H1 (cell line): ENCODE results near the gene LCNL1. TPM values are rescaled to one million over a fixed set of nuclear protein-coding genes. Genes with fewer than 3 reads are reported as not detected.

Experiments
- CTCF ChIA-PET: fragments of 300-600 bp; sonication (Branson Sonifier 250); formaldehyde crosslinking; loops from one replicate; lab custom pipeline; 2021; ENCODE audit not compliant: partially characterized antibody; lab: Charles Lee
- POLR2A ChIA-PET: fragments of 300-600 bp; sonication (Branson Sonifier 250); formaldehyde crosslinking; loops from one replicate; lab custom pipeline; 2021; ENCODE audit warnings: inconsistent platforms; ENCODE audit not compliant: partially characterized antibody; lab: Charles Lee
- DNase-seq, 2 experiments: peaks; one replicate each; pipeline versions ENCODE4 v3.0.0 to v3.0.0-alpha.2; 2010 to 2022; ENCODE audit warnings: low spot score in 2 of 2, low read depth in 1 of 2, mixed read lengths in 1 of 2
- FAIRE-seq: peaks from 2 replicates; lab custom pipeline; 2011; peaks lifted over from hg19 to GRCh38; lab: Jason Lieb, UNC
- H2AFZ ChIP-seq: 2 replicates; pipeline ENCODE4 v1.8.1; 2012; ENCODE audit warnings: low read length, inconsistent platforms
- H2AK5ac ChIP-seq: 2 replicates; pipeline ENCODE4 v1.6.1; 2013; ENCODE audit warnings: low read depth, low read length
- H2BK120ac ChIP-seq: replicated peaks from 2 replicates; pipeline ENCODE3; 2013; ENCODE audit warnings: low read depth, low read length, inconsistent platforms
- H2BK12ac ChIP-seq: 2 replicates; pipeline ENCODE4 v1.6.1; 2013; ENCODE audit warnings: low read depth, low read length
- H2BK15ac ChIP-seq: 2 replicates; pipeline ENCODE4 v1.6.1; 2013; ENCODE audit warnings: low read length
- H2BK20ac ChIP-seq: 2 replicates; pipeline ENCODE4 v1.6.1; 2013; ENCODE audit warnings: low read length
- H2BK5ac ChIP-seq: 2 replicates; pipeline ENCODE4 v1.6.1; 2013; ENCODE audit warnings: low read depth, low read length
- H3K14ac ChIP-seq: 2 replicates; pipeline ENCODE4 v1.6.1; 2013; ENCODE audit warnings: inconsistent platforms; ENCODE audit not compliant: insufficient read length
- H3K18ac ChIP-seq: 2 replicates; pipeline ENCODE4 v1.6.1; 2013; ENCODE audit warnings: low read length; ENCODE audit errors: extremely low read depth
- H3K23ac ChIP-seq: 2 replicates; pipeline ENCODE4 v1.6.1; 2013; ENCODE audit warnings: inconsistent platforms; ENCODE audit not compliant: insufficient read length
- H3K23me2 ChIP-seq: 2 replicates; pipeline ENCODE4 v1.6.1; 2013; ENCODE audit warnings: low read depth, low read length
- H3K27ac ChIP-seq: 2 replicates; pipeline ENCODE4 v1.6.1; 2011; ENCODE audit warnings: low read depth, low read length, inconsistent platforms
- H3K27me3 ChIP-seq, 4 experiments: replicated peaks in 1 of 4; 1 replicate in 1 of 4; 2 replicates in 3 of 4; pipeline versions ENCODE4 v1.6.1 to v1.8.1; 2011 to 2013; ENCODE audit warnings: low read length in 3 of 4, mild to moderate bottlenecking in 3 of 4, inconsistent platforms in 2 of 4, mixed read lengths in 2 of 4, moderate library complexity in 1 of 4; ENCODE audit not compliant: control insufficient read depth in 3 of 4, insufficient read depth in 3 of 4; ENCODE audit errors: extremely low read depth in 1 of 4
- H3K36me3 ChIP-seq, 4 experiments: 2 replicates each; pipeline versions ENCODE4 v1.6.1 to v1.8.1; 2011 to 2013; ENCODE audit warnings: mild to moderate bottlenecking in 4 of 4, low read length in 3 of 4, moderate library complexity in 2 of 4, control low read depth in 1 of 4, inconsistent platforms in 1 of 4; ENCODE audit not compliant: insufficient read depth in 4 of 4, control insufficient read depth in 2 of 4
- H3K4ac ChIP-seq: replicated peaks from 2 replicates; pipeline ENCODE3; 2013; ENCODE audit warnings: low read length, low read depth, mixed read lengths, inconsistent platforms; ENCODE audit not compliant: insufficient read length
- H3K4me1 ChIP-seq, 4 experiments: replicated peaks in 1 of 4; 1 replicate in 1 of 4; 2 replicates in 3 of 4; pipeline versions ENCODE4 v1.6.1 to v1.8.1; 2011 to 2013; ENCODE audit warnings: low read length in 3 of 4, inconsistent platforms in 2 of 4, mixed read lengths in 1 of 4; ENCODE audit not compliant: insufficient read depth in 4 of 4, control insufficient read depth in 3 of 4
- H3K4me2 ChIP-seq, 2 experiments: 2 replicates each; pipeline versions ENCODE4 v1.6.1 to v1.8.1; 2011 to 2013; ENCODE audit warnings: low read depth in 2 of 2, low read length in 2 of 2, control low read depth in 1 of 2, inconsistent platforms in 1 of 2, mild to moderate bottlenecking in 1 of 2; ENCODE audit not compliant: insufficient read depth in 1 of 2
- H3K4me3 ChIP-seq, 4 experiments: fragments of 200-600, 300-600 bp in 1 of 4; sonication (generic), shearing (Covaris generic), sonication (Bioruptor Twin) in 1 of 4; 2 replicates each; pipeline versions ENCODE4 v1.5.1 to v1.8.1; 2011 to 2016; ENCODE audit warnings: low read length in 4 of 4, low read depth in 3 of 4, control low read depth in 2 of 4, inconsistent platforms in 2 of 4, mild to moderate bottlenecking in 2 of 4, mixed read lengths in 1 of 4, moderate library complexity in 1 of 4; ENCODE audit not compliant: insufficient read depth in 2 of 4; ENCODE audit errors: extremely low read depth in 1 of 4
- H3K56ac ChIP-seq: replicated peaks from 2 replicates; pipeline ENCODE3; 2013; ENCODE audit warnings: low read depth, mild to moderate bottlenecking, mixed read lengths, low read length, inconsistent platforms; ENCODE audit not compliant: insufficient read length
- H3K79me1 ChIP-seq: 2 replicates; pipeline ENCODE4 v1.6.1; 2013; ENCODE audit warnings: low read depth, low read length, control low read depth
- H3K79me2 ChIP-seq, 2 experiments: 2 replicates each; pipeline versions ENCODE4 v1.6.1 to v1.8.1; 2012 to 2013; ENCODE audit warnings: low read length in 2 of 2, mild to moderate bottlenecking in 2 of 2, inconsistent platforms in 1 of 2; ENCODE audit not compliant: insufficient read depth in 2 of 2, control insufficient read depth in 1 of 2
- H3K9ac ChIP-seq, 4 experiments: replicated peaks in 1 of 4; 1 replicate in 1 of 4; 2 replicates in 3 of 4; pipeline versions ENCODE4 v1.6.1 to v1.8.1; 2011 to 2013; ENCODE audit warnings: low read depth in 3 of 4, low read length in 3 of 4, control low read depth in 2 of 4, mild to moderate bottlenecking in 2 of 4, moderate library complexity in 2 of 4, inconsistent platforms in 1 of 4; ENCODE audit errors: extremely low read depth in 1 of 4
- H3K9me3 ChIP-seq, 2 experiments: 2 replicates each; pipeline versions ENCODE4 v1.6.1 to v1.8.1; 2012 to 2013; ENCODE audit warnings: mild to moderate bottlenecking in 2 of 2, moderate library complexity in 2 of 2, control low read depth in 1 of 2, inconsistent platforms in 1 of 2, low read depth in 1 of 2, low read length in 1 of 2, mixed read lengths in 1 of 2; ENCODE audit not compliant: insufficient read depth in 2 of 2
- H4K20me1 ChIP-seq, 2 experiments: replicated peaks in 1 of 2; 2 replicates each; pipeline versions ENCODE3 to v1.8.1; 2011 to 2013; ENCODE audit warnings: inconsistent platforms in 2 of 2, low read length in 2 of 2, mild to moderate bottlenecking in 1 of 2; ENCODE audit not compliant: insufficient read depth in 2 of 2, control insufficient read depth in 1 of 2
- H4K5ac ChIP-seq: 2 replicates; pipeline ENCODE4 v1.6.1; 2013; ENCODE audit warnings: low read length, low read depth, mixed read lengths, inconsistent platforms; ENCODE audit not compliant: insufficient read length
- H4K8ac ChIP-seq: 2 replicates; pipeline ENCODE4 v1.8.0; 2013; ENCODE audit warnings: mild to moderate bottlenecking, moderate library complexity, low read length, inconsistent platforms; ENCODE audit not compliant: insufficient read depth; ENCODE audit errors: extremely low read depth
- H4K91ac ChIP-seq: replicated peaks from 2 replicates; pipeline ENCODE3; 2013; ENCODE audit warnings: low read length, mixed read lengths, inconsistent platforms; ENCODE audit not compliant: insufficient read length
- BACH1 ChIP-seq: IDR thresholded peaks from 2 replicates; pipeline ENCODE4 v1.6.1; 2012; ENCODE audit warnings: low read length, improper control_type of control experiment
- BCL11A ChIP-seq, 2 experiments: IDR thresholded peaks; one replicate each; pipeline ENCODE4 v1.6.1; 2011; ENCODE audit warnings: low read depth in 2 of 2, low read length in 2 of 2, mild to moderate bottlenecking in 2 of 2
- CBX8 ChIP-seq: fragments of 300-800, 300-1000 bp; sonication (generic); IDR thresholded peaks from 2 replicates; pipeline ENCODE4 v1.7.1; 2016; ENCODE audit warnings: low read depth, low read length, borderline replicate concordance
- CREB1 ChIP-seq: IDR thresholded peaks from 2 replicates; pipeline ENCODE4 v1.6.1; 2012; ENCODE audit warnings: inconsistent platforms
- E2F6 ChIP-seq: IDR thresholded peaks from 2 replicates; pipeline ENCODE4 v1.6.1; 2012; ENCODE audit warnings: inconsistent platforms
- KDM4A ChIP-seq: IDR thresholded peaks from one replicate; pipeline ENCODE4 v1.7.1; 2012; ENCODE audit warnings: low read depth, mild to moderate bottlenecking, moderate library complexity, low read length, inconsistent platforms; ENCODE audit not compliant: severe bottlenecking
- RAD21 ChIP-seq, 2 experiments: IDR thresholded peaks in 1 of 2; conservative IDR thresholded peaks in 1 of 2; 2 replicates each; pipeline ENCODE4 v1.6.1; 2011; ENCODE audit warnings: low read depth in 2 of 2, low read length in 2 of 2, improper control_type of control experiment in 1 of 2, inconsistent platforms in 1 of 2, mild to moderate bottlenecking in 1 of 2, moderate library complexity in 1 of 2
- RFX5 ChIP-seq: IDR thresholded peaks from 2 replicates; pipeline ENCODE4 v1.6.1; 2011; ENCODE audit warnings: low read depth, low read length, improper control_type of control experiment, borderline replicate concordance
- SIRT6 ChIP-seq: IDR thresholded peaks from one replicate; pipeline ENCODE4 v1.7.1; 2012; ENCODE audit warnings: low read length, inconsistent platforms
- USF2 ChIP-seq: IDR thresholded peaks from 2 replicates; pipeline ENCODE4 v1.6.1; 2011; ENCODE audit warnings: low read length, improper control_type of control experiment
- ZNF274 ChIP-seq: IDR thresholded peaks from 2 replicates; pipeline ENCODE4 v1.7.0; 2012; ENCODE audit warnings: low read length, borderline replicate concordance; ENCODE audit errors: extremely low read depth
- WGBS, 2 experiments: shearing (Covaris generic) in 1 of 2; methylation state at CpG; one replicate each; pipeline versions ENCODE4 v1.1.6 to v1.1.7; 2013 to 2015; ENCODE audit warnings: low lambda C conversion rate in 2 of 2, mixed read lengths in 2 of 2, inconsistent platforms in 1 of 2, low coverage in 1 of 2, missing lambda C conversion rate in 1 of 2; ENCODE audit not compliant: insufficient replicate concordance in 2 of 2, insufficient coverage in 1 of 2, insufficient read length in 1 of 2; ENCODE audit errors: extremely low coverage in 1 of 2, missing lambda C conversion rate in 1 of 2; 5-methylcytosine and 5-hydroxymethylcytosine counted together
- polyA plus RNA-seq, 7 experiments: library from polyadenylated mRNA; depleted of rRNA in 3 of 7; stranded (reverse) in 5 of 7; unstranded in 2 of 7; fragments of >200 nt in 5 of 7; fragments of 200-250 nt in 2 of 7; gene quantifications; 1 replicate in 5 of 7; 2 replicates in 1 of 7; 4 replicates in 1 of 7; pipeline versions ENCODE4 v1.2.1 to v1.2.3, GENCODE V29; 2011 to 2013; ENCODE audit warnings: missing spikeins in 2 of 7, mixed read lengths in 2 of 7
- total RNA-seq: library from RNA; stranded (reverse); fragmentation: NEBNext Ultra II Directional; extraction: Animal tissue kit (Norgen Biotek cat#: 25700); gene quantifications from 2 replicates; pipeline ENCODE4 v1.2.1, GENCODE V29; 2021

Gene LCNL1
- total and polyA plus RNA-seq, 2 of the 8 experiments (the other 6 are each of a cell fraction or from before 2014, with no cell fraction given), result 0.11 TPM; not detected in 1

GRCh38 chr9:136964171-136964689 is 18.6 kb upstream of the LCNL1 start:
- DNase-seq, result no peak
- H2AFZ ChIP-seq, result no peak overlapping the region
- no peak overlapping the region; the same call in 1 of the 2 replicates for H2BK5ac ChIP-seq
- no peak overlapping the region for H4K5ac ChIP-seq
- POLR2A ChIA-PET, result interaction anchor here (1.9 to 2.4 kb wide), 2 partner anchors 10 to 13 kb away, joined by 5 to 10 read pairs; no protein-coding TSS in a partner anchor
- H3K79me2 ChIP-seq, result no peaks in the 10 kb centered on the region
- CTCF ChIA-PET, result interaction anchor here (0.8 to 9.4 kb wide), 6 partner anchors 11 to 100 kb away, joined by 3 to 38 read pairs (median 4); no protein-coding TSS in a partner anchor
- H2BK120ac ChIP-seq, result no peak overlapping the region
- no peak overlapping the region for H2BK20ac ChIP-seq
- FAIRE-seq, result no peak
- no peaks in the 10 kb centered on the region for H4K20me1 ChIP-seq
- H3K27me3 ChIP-seq, result no peaks in the 10 kb centered on the region
- H4K91ac ChIP-seq, result peak overlapping the region; percentile 65
- peak overlapping the region; percentile 61; the same call in 1 of the 2 replicates for H2BK15ac ChIP-seq
- H3K4me1 ChIP-seq, result peaks cover 0 to 7% (median 5%) of the 10 kb centered on the region in 4 experiments; a peak in 4 of 7 replicates
- no peak overlapping the region for H3K4me3 ChIP-seq
- H3K36me3 ChIP-seq, result no peaks in the 10 kb centered on the region
- H3K27ac ChIP-seq, result no peak overlapping the region
- no peak overlapping the region for H4K8ac ChIP-seq
- no peak overlapping the region for H3K4ac ChIP-seq
- no peaks in the 10 kb centered on the region; the same call in 1 of the 2 replicates for H3K79me1 ChIP-seq
- H3K56ac ChIP-seq, result no peak overlapping the region
- peak overlapping the region; percentile 50; the same call in 1 of the 2 replicates for H2BK12ac ChIP-seq
- H3K23me2 ChIP-seq, result no peaks in the 10 kb centered on the region
- H2AK5ac ChIP-seq, result no peak overlapping the region
- H3K4me2 ChIP-seq, result no peak overlapping the region
- 87% methylated on average over 19 of the region's 22 CpGs; no CpG with 5 or more reads in 1 of the 2 experiments for WGBS, 2 experiments
- no peak overlapping the region for H3K23ac ChIP-seq
- no peaks in the 10 kb centered on the region for H3K9me3 ChIP-seq
- H3K9ac ChIP-seq, result no peak overlapping the region
- no peak overlapping the region for H3K18ac ChIP-seq
- no peak overlapping the region for H3K14ac ChIP-seq
- TF ChIP-seq CBX8 (no peak), ZNF274 (no peak), SIRT6 (no peak), E2F6 (no peak), BCL11A (IDR thresholded peaks at IDR 0.05; ENCODE audit: low read depth in 2 of 2, low read length in 2 of 2) (no peak), USF2 (no peak), RFX5 (no peak), RAD21 (IDR thresholded peaks at IDR 0.05 in 1 of 2, conservative IDR thresholded peaks at IDR 0.05 in 1 of 2; ENCODE audit: low read depth in 2 of 2, low read length in 2 of 2) (no peak), BACH1 (no peak), CREB1 (no peak), KDM4A (no peak)
